ENCODE data around the gene PCSK6. TPM values are rescaled to one million over a fixed set of nuclear protein-coding genes. Genes with fewer than 3 reads are reported as not detected.

PCSK6 gene
- total RNA-seq, 3 donors from 2014 or later (not counting 1 experiment from before 2014, with no cell fraction given) = 1.5 to 2.4 (median 2.4) TPM

DNA sequence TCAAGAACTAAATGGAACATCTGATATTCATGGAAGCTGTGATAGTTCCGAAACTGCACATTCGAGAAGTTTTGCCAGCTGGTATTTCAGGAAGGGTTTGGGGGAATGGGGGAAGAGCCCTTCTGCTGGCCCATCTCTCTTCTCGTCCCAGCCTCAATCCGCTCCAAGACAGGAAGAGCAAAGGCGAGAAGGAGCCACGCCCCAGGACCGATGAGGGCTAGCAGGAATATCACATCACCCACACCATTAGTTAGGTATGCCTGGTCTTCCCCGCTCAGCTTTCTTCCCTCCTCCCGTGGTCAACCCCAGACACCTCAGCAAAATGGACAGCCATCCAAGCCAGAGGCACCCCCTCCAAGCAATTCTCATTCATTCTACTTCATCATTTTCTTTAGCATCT is 14.9 kb upstream of the PCSK6 start:
- WGBS (ENCODE audit: insufficient coverage) = 93% methylated on average over 9 of the region's 9 CpGs
- Mint-ChIP-seq H3K4me3 (no peak overlapping the region), H3K9me3 (no peaks in the 10 kb centered on the region), H3K27ac (no peak overlapping the region), H3K4me1 (peaks cover 10 to 22% of the 10 kb centered on the region in 2 donors), H3K27me3 (ENCODE audit: low read depth in 2 of 2) (peaks cover 10 to 50% of the 10 kb centered on the region in 2 donors), H3K36me3 (no peaks in the 10 kb centered on the region)
- intact Hi-C loops (cut with micrococcal nuclease) = no loop called here
- Histone ChIP-seq H3K27ac (ENCODE audit: low read length) (no peak overlapping the region), H3K36me3 (ENCODE audit: control insufficient read depth, insufficient read depth, low read length) (no peaks in the 10 kb centered on the region), H3K4me3 (ENCODE audit: low read length) (no peak overlapping the region), H3K9me3 (ENCODE audit: control insufficient read depth, insufficient read depth, low read length) (no peaks in the 10 kb centered on the region), H3K4me1 (ENCODE audit: control insufficient read depth, insufficient read depth, low read length) (peaks cover 10% of the 10 kb centered on the region), H3K27me3 (ENCODE audit: control insufficient read depth, insufficient read depth, low read length) (peaks cover 7% of the 10 kb centered on the region)
- no peak for ATAC-seq
- TF ChIP-seq CTCF (IDR thresholded peaks at IDR 0.05) = no peak
- no peak for DNase-seq

- intact Hi-C loops (cut with micrococcal nuclease) = no loop called here
- ATAC-seq (no peak), DNase-seq (no peak)
- peaks cover 7% of the 10 kb centered on the region for H3K27me3 ChIP-seq (ENCODE audit: control insufficient read depth, insufficient read depth, low read length)
- Mint-ChIP-seq H3K4me1 (peaks cover 10 to 22% of the 10 kb centered on the region in 2 donors), H3K9me3 (no peaks in the 10 kb centered on the region), H3K27me3 (ENCODE audit: low read depth in 2 of 2) (peaks cover 10 to 39% of the 10 kb centered on the region in 2 donors), H3K36me3 (no peaks in the 10 kb centered on the region), H3K4me3 (no peak overlapping the region), H3K27ac (no peak overlapping the region)
- H3K4me3 ChIP-seq (ENCODE audit: low read length) = no peak overlapping the region
- H3K4me1 ChIP-seq (ENCODE audit: control insufficient read depth, insufficient read depth, low read length) = peaks cover 10% of the 10 kb centered on the region
- H3K9me3 ChIP-seq (ENCODE audit: control insufficient read depth, insufficient read depth, low read length) = no peaks in the 10 kb centered on the region
- no peaks in the 10 kb centered on the region for H3K36me3 ChIP-seq (ENCODE audit: control insufficient read depth, insufficient read depth, low read length)
- no peak overlapping the region for H3K27ac ChIP-seq (ENCODE audit: low read length)
- 93% methylated on average over 8 of the region's 9 CpGs for WGBS (ENCODE audit: insufficient coverage)
- no peak for TF ChIP-seq CTCF (IDR thresholded peaks at IDR 0.05)
These were observed 13.7 kb upstream of the PCSK6 start for GRCh38 chr15:101503296-101503599.

DNA sequence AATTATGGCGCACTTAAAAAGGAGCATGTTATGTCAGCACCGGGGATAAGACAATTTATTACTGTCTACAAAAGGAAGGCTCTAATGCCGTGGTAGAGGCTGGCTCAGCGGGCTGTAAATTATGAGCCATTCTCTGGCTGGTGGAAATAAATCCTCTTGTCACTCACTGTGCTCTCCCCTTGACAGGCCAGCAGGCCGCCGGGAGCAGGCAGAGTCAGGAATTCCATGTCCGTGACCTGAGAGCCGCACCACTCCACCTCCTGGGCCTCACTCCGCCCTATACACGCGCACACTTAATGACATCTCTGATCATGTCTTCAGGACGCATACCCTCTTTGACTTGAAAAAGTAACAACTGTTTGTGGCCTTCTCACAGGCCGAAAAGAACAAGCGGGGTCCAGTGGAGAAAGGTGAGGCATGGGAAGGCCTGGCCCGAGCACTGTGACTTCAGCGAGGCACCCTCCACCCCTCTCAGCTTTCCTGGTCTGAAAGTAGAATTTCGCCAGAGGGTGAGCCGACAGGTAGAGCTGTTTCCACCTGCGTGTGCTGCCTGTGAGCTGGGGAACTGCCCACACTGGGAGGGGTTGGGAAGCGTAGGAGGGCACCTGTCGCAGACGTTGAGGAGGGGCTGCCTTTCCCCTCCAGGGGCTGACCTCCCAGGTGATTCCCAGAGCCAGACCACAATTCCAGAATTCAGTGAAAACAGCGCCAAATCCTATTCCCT is 13.2 kb upstream of the PCSK6 start:
- Mint-ChIP-seq H3K36me3 (no peaks in the 10 kb centered on the region), H3K9me3 (no peaks in the 10 kb centered on the region), H3K27ac (no peak overlapping the region), H3K4me3 (no peak overlapping the region), H3K27me3 (ENCODE audit: low read depth in 2 of 2) (peaks cover 11 to 37% of the 10 kb centered on the region in 2 donors), H3K4me1 (peaks cover 10 to 22% of the 10 kb centered on the region in 2 donors)
- Histone ChIP-seq H3K4me1 (ENCODE audit: control insufficient read depth, insufficient read depth, low read length) (peaks cover 10% of the 10 kb centered on the region), H3K27me3 (ENCODE audit: control insufficient read depth, insufficient read depth, low read length) (peaks cover 7% of the 10 kb centered on the region), H3K4me3 (ENCODE audit: low read length) (no peak overlapping the region), H3K27ac (ENCODE audit: low read length) (no peak overlapping the region), H3K9me3 (ENCODE audit: control insufficient read depth, insufficient read depth, low read length) (no peaks in the 10 kb centered on the region), H3K36me3 (ENCODE audit: control insufficient read depth, insufficient read depth, low read length) (no peaks in the 10 kb centered on the region)
- ATAC-seq (no peak), DNase-seq (no peak)
- 83% methylated on average over 23 of the region's 23 CpGs for WGBS (ENCODE audit: insufficient coverage)
- intact Hi-C loops (cut with micrococcal nuclease) = loop anchor here (1.0 kb wide), 1 partner anchor 202 kb away; no protein-coding TSS in a partner anchor
- TF ChIP-seq CTCF (IDR thresholded peaks at IDR 0.05) = no peak
